K562 (cell line): Measurements from ENCODE around the gene MOXD1. TPM values are rescaled to one million over a fixed set of nuclear protein-coding genes. Genes with fewer than 3 reads are reported as not detected.

Source experiments
- ATAC-seq: fragments of 200-7000 bp; cut with Tn5 transposase; 3 replicates; pipeline ENCODE4 v1.9.1; 2020; ENCODE audit warnings: moderate library complexity
- BruUV-seq: library from RNA; stranded (reverse); fragments of 400-500 nt; replicated peaks from 2 replicates; lab custom pipeline; 2021; lab: Mats Ljungman, UMichigan
- CTCF ChIA-PET: fragments of 300-600 bp; formaldehyde crosslinking; extraction: SDS; loops from one replicate; lab custom pipeline; 2021; ENCODE audit warnings: low intra/inter-chr PET ratio; lab: Yijun Ruan, JAX
- POLR2A ChIA-PET: fragments of 300-600, 350-650 bp; sonication (Branson Sonifier 250); formaldehyde crosslinking; extraction: SDS; loops from one replicate; lab custom pipeline; 2021; ENCODE audit warnings: antibody characterized with exemption, inconsistent platforms; lab: Yijun Ruan, JAX
- DNase-seq, 4 experiments: peaks; one replicate each; pipeline versions ENCODE4 v3.0.0 to v3.0.0-alpha.2; 2011 to 2018; ENCODE audit warnings: low spot score in 3 of 4, mixed read lengths in 3 of 4; ENCODE audit errors: extremely low read depth in 1 of 4
- FAIRE-seq: peaks from 2 replicates; lab custom pipeline; 2011; peaks lifted over from hg19 to GRCh38; lab: Jason Lieb, UNC
- H2AFZ ChIP-seq: 2 replicates; pipeline ENCODE4 v1.6.0; 2011; ENCODE audit warnings: low read depth, low read length, control low read depth, inconsistent platforms
- H3K27ac ChIP-seq: fragments of 200-600 bp; 3 replicates; pipeline ENCODE4 v1.8.0; 2011; ENCODE audit warnings: low read depth, mild to moderate bottlenecking, control low read depth, inconsistent platforms, low read length, moderate library complexity, mixed read lengths; ENCODE audit errors: extremely low read depth
- H3K27me3 ChIP-seq, 2 experiments: fragments of 300-600 bp in 1 of 2; 2 replicates in 1 of 2; 3 replicates in 1 of 2; pipeline versions ENCODE4 v1.6.0 to v1.8.0; 2011; ENCODE audit warnings: inconsistent platforms in 2 of 2, low read length in 2 of 2, mild to moderate bottlenecking in 1 of 2, mixed read lengths in 1 of 2, moderate library complexity in 1 of 2; ENCODE audit not compliant: control insufficient read depth in 2 of 2, insufficient read depth in 2 of 2
- H3K36me3 ChIP-seq: fragments of 300-600 bp; 3 replicates; pipeline ENCODE4 v1.8.0; 2011; ENCODE audit warnings: mild to moderate bottlenecking, low read length, inconsistent platforms; ENCODE audit not compliant: control insufficient read depth, insufficient read depth
- H3K4me1 ChIP-seq, 2 experiments: fragments of 200-600 bp in 1 of 2; replicated peaks in 1 of 2; 2 replicates in 1 of 2; 3 replicates in 1 of 2; pipeline versions ENCODE4 v1.5.1 to v1.8.0; 2011; ENCODE audit warnings: inconsistent platforms in 2 of 2, low read length in 2 of 2, mild to moderate bottlenecking in 1 of 2, mixed read lengths in 1 of 2, moderate library complexity in 1 of 2; ENCODE audit not compliant: control insufficient read depth in 2 of 2, insufficient read depth in 2 of 2
- H3K4me2 ChIP-seq: 2 replicates; pipeline ENCODE4 v1.6.1; 2011; ENCODE audit warnings: low read length, control low read depth, inconsistent platforms, mixed read lengths; ENCODE audit not compliant: insufficient read depth
- H3K4me3 ChIP-seq: fragments of 200-600 bp; sonication (generic), shearing (Covaris generic); 2 replicates; pipeline ENCODE4 v1.5.1; 2016; ENCODE audit warnings: control low read depth, inconsistent platforms
- H3K79me2 ChIP-seq: fragments of 200-600 bp; 3 replicates; pipeline ENCODE4 v1.8.0; 2011; ENCODE audit warnings: low read length, inconsistent platforms; ENCODE audit not compliant: control insufficient read depth, insufficient read depth
- H3K9ac ChIP-seq, 2 experiments: 2 replicates each; pipeline versions ENCODE4 v1.6.0 to v1.6.1; 2011; ENCODE audit warnings: low read depth in 2 of 2, low read length in 2 of 2, control low read depth in 1 of 2, inconsistent platforms in 1 of 2, mild to moderate bottlenecking in 1 of 2, mixed read lengths in 1 of 2; ENCODE audit not compliant: insufficient read depth in 1 of 2
- H3K9me1 ChIP-seq: one replicate; pipeline ENCODE4 v1.6.0; 2011; ENCODE audit warnings: inconsistent platforms, mild to moderate bottlenecking, low read length, moderate library complexity; ENCODE audit not compliant: control insufficient read depth, insufficient read depth
- H3K9me3 ChIP-seq: replicated peaks from 2 replicates; pipeline ENCODE4 v1.5.1; 2011; ENCODE audit warnings: low read depth, low read length, inconsistent platforms; ENCODE audit not compliant: control insufficient read depth, insufficient read depth
- H4K20me1 ChIP-seq: replicated peaks from 2 replicates; pipeline ENCODE4 v1.6.1; 2011; ENCODE audit warnings: low read length, inconsistent platforms, mixed read lengths; ENCODE audit not compliant: control insufficient read depth, insufficient read depth
- CREB3L1 ChIP-seq: fragments of 450-650 bp; IDR thresholded peaks from 2 replicates; pipeline ENCODE4 v1.6.1; 2014; ENCODE audit warnings: low read depth, mild to moderate bottlenecking, moderate library complexity, borderline replicate concordance
- CUX1 ChIP-seq: fragments of 200-800 bp; sonication (Bioruptor generic); IDR thresholded peaks from 2 replicates; pipeline ENCODE4 v1.6.1; 2016; ENCODE audit warnings: missing genetic modification characterization, missing compliant biosample characterization
- CXXC5 ChIP-seq: fragments of 250-450 bp; sonication (Bioruptor Pico); IDR thresholded peaks from 2 replicates; pipeline ENCODE4 v1.8.0; 2022; ENCODE audit warnings: inconsistent platforms, mild to moderate bottlenecking, moderate library complexity
- HMG20B ChIP-seq: fragments of 250-450 bp; sonication (Bioruptor Pico); IDR thresholded peaks from 2 replicates; pipeline ENCODE4 v1.5.0; 2021; ENCODE audit warnings: mild to moderate bottlenecking
- ID3 ChIP-seq, 2 experiments: fragments of 250-450 bp in 1 of 2; fragments of 450-650 bp in 1 of 2; sonication (Bioruptor Pico) in 1 of 2; IDR thresholded peaks; 2 replicates each; pipeline versions ENCODE4 v1.6.1 to v1.8.0; 2016 to 2021; ENCODE audit warnings: mild to moderate bottlenecking in 2 of 2, moderate library complexity in 2 of 2, missing compliant biosample characterization in 1 of 2, missing genetic modification characterization in 1 of 2
- MITF ChIP-seq: IDR thresholded peaks from 2 replicates; pipeline ENCODE4 v1.6.1; 2014; ENCODE audit warnings: antibody characterized with exemption
- SRSF7 ChIP-seq: fragments of 200-400 bp; formaldehyde crosslinking; optimal IDR thresholded peaks from 2 replicates; pipeline ENCODE3; 2017; ENCODE audit warnings: mild to moderate bottlenecking, low read depth, low read length
- ZBTB5 ChIP-seq: fragments of 450-650 bp; IDR thresholded peaks from 2 replicates; pipeline ENCODE4 v1.6.1; 2017; ENCODE audit warnings: antibody characterized with exemption
- ZFP36 ChIP-seq: fragments of 150-350 bp; IDR thresholded peaks from 2 replicates; pipeline ENCODE4 v1.6.1; 2018; ENCODE audit warnings: low read length, low read depth; ENCODE audit not compliant: partially characterized antibody
- ZNF79 ChIP-seq: fragments of 250-450 bp; sonication (Bioruptor Pico); IDR thresholded peaks from 2 replicates; pipeline ENCODE4 v1.4.0; 2020; ENCODE audit warnings: low read depth, mild to moderate bottlenecking, moderate library complexity
- WGBS: fragments of 100-300 bp; shearing (Covaris generic); methylation state at CpG from one replicate; pipeline ENCODE4 v1.1.6; 2016; ENCODE audit warnings: low coverage, mixed read lengths; ENCODE audit not compliant: insufficient coverage; ENCODE audit errors: missing lambda C conversion rate; 5-methylcytosine and 5-hydroxymethylcytosine counted together
- in situ Hi-C: fragments of 300-500 bp; cut with MboI; formaldehyde crosslinking; loops from 4 replicates; pipeline ENCODE4 v1.15.0; 2018; ENCODE audit warnings: inconsistent platforms, mixed read lengths
- intact Hi-C: fragments of 100-400 bp; cut with micrococcal nuclease; formaldehyde crosslinking; loops from 2 replicates; pipeline ENCODE4 v1.14.2; 2022
- polyA plus RNA-seq, 8 experiments: library from polyadenylated mRNA; depleted of rRNA in 4 of 8; stranded (reverse) in 5 of 8; unstranded in 3 of 8; fragments of >200 nt; fragmentation: Nextera tagmentation in 2 of 8; fragmentation: Illumina TruSeq in 1 of 8; extraction: Ambion mirVana in 2 of 8; extraction: Trizol in 1 of 8; gene quantifications; 2 replicates each; pipeline versions ENCODE4 v1.2.1 to v1.2.3, GENCODE V29; 2011 to 2014; ENCODE audit warnings: inconsistent platforms in 1 of 8, missing spikeins in 1 of 8
- total RNA-seq, 7 experiments: library from RNA; depleted of rRNA in 6 of 7; stranded (reverse); fragments of >200 nt in 6 of 7; fragmentation: Illumina TruSeq in 2 of 7; extraction: Trizol in 2 of 7; gene quantifications; 2 replicates each; pipeline versions ENCODE4 v1.2.1 to v1.2.3, GENCODE V29; 2011 to 2021; ENCODE audit warnings: low replicate concordance in 1 of 7

Gene MOXD1
- total and polyA plus RNA-seq, 9 of the 15 experiments (the other 6 are each of a cell fraction or from before 2014, with no cell fraction given): not detected

GRCh38 chr6:132380358-132381029 is 20.8 kb downstream of the MOXD1 start:
- H4K20me1 ChIP-seq: no peaks in the 10 kb centered on the region
- no peaks in the 10 kb centered on the region for H3K79me2 ChIP-seq
- no peak overlapping the region for H3K4me3 ChIP-seq
- H3K27me3 ChIP-seq: no peaks in the 10 kb centered on the region
- no peak for ATAC-seq
- no peaks in the 10 kb centered on the region for H3K9me3 ChIP-seq
- ChIA-PET POLR2A (no interaction called here), CTCF (no interaction called here)
- H3K9me1 ChIP-seq: no peaks in the 10 kb centered on the region
- no peak for FAIRE-seq
- in situ Hi-C loops (no loop called here), intact Hi-C loops (no loop called here)
- BruUV-seq: no TSS peak
- H3K36me3 ChIP-seq: no peaks in the 10 kb centered on the region
- 3% methylated on average over 3 of the region's 3 CpGs for WGBS
- H3K4me2 ChIP-seq: no peak overlapping the region
- no peak overlapping the region for H2AFZ ChIP-seq
- H3K9ac ChIP-seq: no peak overlapping the region
- H3K4me1 ChIP-seq: no peaks in the 10 kb centered on the region
- H3K27ac ChIP-seq: no peak overlapping the region
- DNase-seq: no peak
- TF ChIP-seq HMG20B: no peak
- no peak for TF ChIP-seq MITF
- TF ChIP-seq ID3 (CRISPR knock-in tag; IDR thresholded peaks at IDR 0.05): no peak
- TF ChIP-seq ID3 (tag; IDR thresholded peaks at IDR 0.05): no peak
- no peak for TF ChIP-seq SRSF7
- no peak for TF ChIP-seq CXXC5
- TF ChIP-seq CREB3L1: no peak
- TF ChIP-seq CUX1 (CRISPR knock-in tag): no peak
- no peak for TF ChIP-seq ZFP36
- no peak for TF ChIP-seq ZBTB5
- no peak for TF ChIP-seq ZNF79
